HG03520 (cell line): Measurements from ENCODE around the gene MBIP.

Experiments used
- ATAC-seq: cut with Tn5 transposase; IDR thresholded peaks from one replicate; pipeline ENCODE4 v1.9.1; 2021; ENCODE audit warnings: mild to moderate bottlenecking, moderate library complexity; ENCODE audit not compliant: unreplicated experiment

The MBIP gene

DNA sequence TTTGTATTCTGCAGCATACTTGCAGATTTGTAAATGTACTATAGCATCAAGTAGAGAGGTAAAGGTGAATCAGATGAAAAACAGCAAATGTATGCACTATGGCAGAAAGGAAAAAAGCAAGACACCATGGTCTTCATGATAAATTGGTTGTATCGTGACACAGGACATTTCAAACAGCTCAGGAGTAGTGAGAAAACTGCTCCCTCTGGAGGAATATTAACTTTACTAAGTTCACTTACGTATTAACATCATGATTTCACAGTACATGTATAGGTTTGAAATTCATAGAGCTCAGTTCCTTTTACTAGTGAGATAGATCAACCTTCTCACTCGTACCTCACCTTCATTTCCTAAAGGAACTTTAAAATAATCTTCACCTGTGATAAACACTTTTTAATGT is 6.5 kb downstream of the MBIP start:
- no peak for ATAC-seq

DNA sequence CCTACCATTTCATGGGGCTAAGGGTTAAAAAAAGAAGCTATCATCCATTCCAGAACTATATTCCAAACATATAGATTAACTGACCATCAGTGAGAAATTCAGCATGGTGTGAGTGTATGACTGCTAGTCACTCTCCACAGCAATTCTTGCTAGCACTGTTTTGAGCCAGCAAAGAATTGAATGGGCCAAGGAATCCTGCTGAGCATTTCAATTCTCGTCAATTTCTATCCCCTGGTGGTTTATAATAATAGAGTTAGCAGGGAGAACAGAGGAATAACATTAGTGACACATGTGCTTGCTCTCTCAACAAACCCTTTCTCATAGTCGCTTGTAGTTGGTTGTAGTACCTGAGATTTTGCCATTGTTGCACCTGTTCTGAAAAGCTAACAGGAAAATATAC is 7.2 kb downstream of the MBIP start:
- no peak for ATAC-seq

DNA sequence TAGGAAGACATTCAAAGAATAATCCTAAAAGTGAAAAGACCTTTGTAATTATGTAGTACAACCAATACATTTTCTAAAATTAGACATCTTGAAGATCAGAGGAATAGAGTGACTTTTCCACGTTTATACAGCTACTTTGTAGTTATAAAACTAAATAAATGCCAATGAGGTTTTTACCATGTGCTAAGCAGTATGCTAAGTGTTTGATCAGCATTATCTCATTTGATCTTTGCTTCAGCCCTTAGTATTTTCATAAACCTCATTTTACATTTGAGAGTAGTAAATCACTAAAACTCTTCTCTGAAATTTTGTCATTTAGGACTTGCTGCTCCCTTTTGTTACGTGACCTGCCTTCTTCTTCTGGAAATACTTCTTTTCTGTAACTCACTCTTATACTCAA is 13.6 kb downstream of the MBIP start:
- ATAC-seq: no peak

DNA sequence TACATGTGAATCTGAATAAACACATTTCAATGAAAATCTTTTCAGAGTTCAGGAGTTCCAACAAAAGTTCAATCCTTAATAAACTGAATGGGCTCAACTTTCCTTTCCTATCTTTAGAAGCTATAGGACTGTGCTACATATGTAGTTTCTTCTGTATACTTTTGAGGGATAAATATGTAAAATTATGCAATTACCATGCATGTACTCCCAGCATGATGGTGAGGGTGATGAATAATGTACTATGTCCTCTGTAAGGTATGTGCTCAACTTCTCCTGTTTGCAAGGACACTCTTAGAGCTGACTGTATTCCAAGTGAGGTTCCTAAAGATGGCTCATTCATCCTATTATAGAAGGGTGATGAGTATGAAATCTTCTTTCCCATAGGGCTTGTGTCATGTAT is 15.5 kb downstream of the MBIP start:
- no peak for ATAC-seq

DNA sequence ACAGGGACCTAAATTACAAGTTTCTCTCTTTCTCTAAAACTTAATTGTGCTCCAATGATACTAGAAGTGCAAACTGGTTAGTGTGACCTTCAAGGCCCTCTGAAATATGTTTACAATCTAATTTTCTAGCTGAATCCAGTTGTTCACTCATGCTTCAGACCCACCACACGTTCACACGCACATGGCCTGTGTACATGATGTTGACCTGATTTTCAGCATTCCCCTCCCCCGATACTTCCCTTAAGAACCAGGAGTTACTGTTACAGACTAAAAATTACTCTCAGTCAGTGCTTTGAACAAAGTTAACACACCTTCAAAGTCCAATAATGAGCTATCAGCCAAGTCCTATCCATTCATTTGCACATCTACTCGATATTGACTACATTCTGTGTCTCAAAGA is 16.5 kb downstream of the MBIP start:
- no peak for ATAC-seq

DNA sequence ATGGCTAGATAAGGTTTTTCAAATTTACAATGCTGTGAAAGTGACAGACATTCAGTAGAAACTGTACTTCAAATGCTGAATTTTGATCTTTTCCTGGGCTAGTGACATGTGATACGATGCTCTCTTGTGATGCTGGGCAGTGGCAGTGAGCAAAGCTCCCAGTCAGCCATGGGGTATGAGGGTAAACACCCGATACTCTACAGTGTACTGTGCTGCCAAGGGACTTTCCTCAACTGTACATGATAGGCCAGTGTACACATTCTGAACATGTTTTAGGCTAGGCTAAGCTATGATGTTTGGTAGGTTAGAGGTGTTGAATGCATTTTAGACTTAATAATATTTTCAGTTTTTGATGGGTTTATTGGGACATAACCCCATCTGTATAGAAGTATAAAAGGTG is 17.6 kb downstream of the MBIP start:
- ATAC-seq: no peak

DNA sequence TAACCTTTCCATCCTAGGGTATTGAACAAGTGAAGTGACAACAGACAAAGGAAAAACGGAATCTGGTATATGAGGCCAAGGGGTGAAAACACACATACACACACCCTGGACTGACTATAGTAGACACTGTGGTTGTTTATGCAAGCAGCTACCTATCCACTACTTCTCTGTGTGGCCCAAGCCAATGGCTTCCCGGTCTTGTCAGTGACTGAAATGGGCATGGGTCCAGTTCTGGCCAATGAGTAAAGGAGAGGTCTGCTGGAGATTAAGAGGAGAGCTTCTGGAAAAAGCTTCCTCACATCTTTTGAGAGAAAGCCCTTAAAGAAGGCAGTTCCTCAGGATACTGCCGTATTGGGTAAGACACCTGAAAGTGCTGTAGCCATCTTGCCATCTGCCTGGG is 19.3 kb downstream of the MBIP start:
- no peak for ATAC-seq

DNA sequence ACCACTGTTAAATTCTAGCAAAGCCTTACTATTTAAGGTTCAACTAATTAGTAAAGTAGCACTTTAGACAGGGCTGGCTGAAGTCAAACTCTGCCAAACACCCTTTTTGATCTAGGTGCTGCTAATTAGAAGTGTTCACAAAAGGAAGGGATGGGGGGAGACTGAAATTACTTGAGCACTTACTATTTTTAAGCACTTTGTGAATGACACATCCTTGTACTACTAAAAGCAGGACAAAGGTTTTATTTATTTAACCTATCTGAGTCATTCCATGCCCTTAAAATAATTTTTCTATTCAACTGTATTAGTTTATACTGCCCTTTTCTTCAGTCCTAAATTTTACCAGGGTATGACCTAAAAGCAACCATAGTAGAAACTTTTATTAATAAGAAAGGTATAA is 20.1 kb downstream of the MBIP start:
- ATAC-seq: no peak

DNA sequence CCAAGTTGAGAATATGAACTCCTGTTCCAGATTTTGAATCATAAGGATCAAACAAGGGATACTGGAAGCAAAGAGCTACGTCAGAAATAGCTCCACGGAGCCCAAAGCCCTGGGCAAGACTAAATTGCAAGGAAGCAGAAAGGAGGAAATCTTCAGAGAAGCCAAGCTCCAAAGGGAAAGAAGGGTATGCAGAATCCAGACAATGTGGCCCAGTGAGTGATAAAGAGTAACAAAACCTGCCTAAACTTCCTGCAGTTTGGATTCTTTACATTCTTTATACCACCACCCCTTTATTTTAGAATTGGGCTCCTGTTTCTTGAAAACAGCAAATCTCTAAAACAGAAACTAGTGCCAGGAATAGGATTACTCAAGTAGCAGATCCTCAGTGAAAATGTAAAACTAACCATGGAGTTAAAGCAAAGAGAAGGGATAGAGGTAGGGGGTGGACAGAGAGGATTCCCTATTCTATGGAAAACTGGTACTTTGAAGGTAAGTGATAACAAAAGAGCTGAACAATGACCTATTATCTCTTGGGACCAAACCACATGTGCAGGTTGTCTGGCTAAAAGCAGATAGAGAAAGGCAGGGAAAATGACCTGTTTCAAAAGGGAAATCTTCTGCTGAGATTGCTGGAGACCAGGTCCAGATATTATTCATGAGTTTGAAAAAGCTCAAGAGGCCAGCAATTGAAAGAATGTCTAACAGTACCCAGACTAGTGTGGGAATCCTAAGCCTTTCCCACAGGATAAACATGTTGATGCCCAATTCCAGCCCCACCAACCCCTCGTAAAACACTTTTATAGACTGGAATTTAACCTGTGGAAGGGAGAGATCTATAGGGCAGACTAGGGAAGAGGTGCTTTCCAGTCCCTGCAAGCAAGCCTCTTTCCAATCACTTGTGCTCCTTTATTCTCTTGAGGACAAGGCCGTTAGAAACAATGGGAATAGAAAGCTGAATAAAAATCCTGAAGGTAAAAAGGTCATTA is 24.5 kb downstream of the MBIP start:
- ATAC-seq: no peak

DNA sequence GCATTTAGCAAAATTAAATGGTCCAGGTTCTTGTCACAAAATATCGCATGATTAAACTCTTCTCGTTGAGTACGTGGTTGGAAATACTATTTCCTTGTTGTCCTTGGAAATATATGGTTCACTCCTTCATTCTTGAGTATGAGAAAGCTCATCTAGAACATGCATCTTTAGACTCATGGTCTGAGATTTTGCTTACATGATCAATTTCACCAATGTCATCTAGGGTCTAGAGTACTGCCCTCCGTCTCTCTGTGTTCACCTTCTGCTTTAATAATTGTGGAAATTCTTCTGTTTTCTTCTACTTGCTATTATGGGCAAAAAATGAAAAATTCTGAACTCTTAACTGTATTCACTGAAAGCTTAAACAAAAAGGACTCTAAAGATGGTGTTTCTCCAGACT is 25.9 kb downstream of the MBIP start:
- ATAC-seq: no peak

DNA sequence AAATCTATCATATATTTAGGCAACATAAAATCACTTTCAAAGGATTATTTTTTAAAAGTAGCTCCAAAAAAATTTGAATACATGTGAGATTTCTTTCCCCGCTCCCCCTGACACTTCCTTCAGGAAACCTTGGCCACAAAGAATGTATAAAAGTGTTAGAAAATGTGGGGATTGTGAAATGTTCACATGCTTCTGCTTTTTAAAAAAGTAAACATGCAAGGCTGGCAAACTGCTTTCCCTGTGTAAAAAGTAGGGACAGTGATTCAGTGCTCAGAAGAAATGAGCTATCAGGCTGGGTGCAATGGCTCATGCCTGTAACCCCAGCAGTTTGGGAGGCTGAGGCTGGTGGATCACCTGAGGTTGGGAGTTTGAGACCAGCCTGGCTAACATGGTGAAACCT is 26.6 kb downstream of the MBIP start:
- ATAC-seq: no peak

DNA sequence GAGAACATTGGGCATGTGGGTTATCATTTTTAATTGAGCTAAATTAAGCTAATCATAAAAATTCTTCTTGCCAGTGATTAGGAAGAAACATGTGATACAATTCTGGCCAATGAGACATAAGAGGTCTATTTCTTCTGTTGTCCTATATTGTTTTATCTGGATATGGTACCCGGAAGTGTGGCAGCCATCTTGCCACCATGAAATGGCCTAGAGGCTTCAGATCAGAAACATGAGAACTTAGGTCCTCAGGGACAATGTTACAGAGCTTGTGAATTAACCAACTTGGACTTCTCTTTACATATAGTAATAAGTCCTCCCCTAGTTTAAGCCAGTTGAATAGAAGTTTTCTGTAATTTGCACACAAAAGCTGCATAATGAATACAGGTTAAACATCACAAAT is 30.5 kb downstream of the MBIP start:
- no peak for ATAC-seq

DNA sequence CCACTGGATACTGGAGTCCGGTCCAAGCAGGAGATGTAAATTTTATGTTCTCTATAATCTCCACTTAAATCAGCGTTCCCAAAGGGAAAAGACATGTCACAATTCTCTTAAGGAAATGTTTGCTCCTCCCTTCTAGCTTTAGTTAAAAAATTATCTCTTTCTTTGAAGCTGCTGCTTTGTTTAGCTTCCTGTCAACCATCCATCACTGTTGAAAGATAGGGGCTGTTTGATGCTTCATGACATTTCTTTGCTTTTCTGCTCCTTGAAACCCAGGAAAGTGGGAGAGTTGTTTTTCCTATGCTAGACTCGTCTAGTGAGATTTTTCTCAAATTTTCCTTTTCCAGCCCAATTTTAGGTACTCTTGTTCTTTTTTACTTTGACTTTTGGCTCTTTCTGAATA is 31.9 kb downstream of the MBIP start:
- ATAC-seq: no peak

DNA sequence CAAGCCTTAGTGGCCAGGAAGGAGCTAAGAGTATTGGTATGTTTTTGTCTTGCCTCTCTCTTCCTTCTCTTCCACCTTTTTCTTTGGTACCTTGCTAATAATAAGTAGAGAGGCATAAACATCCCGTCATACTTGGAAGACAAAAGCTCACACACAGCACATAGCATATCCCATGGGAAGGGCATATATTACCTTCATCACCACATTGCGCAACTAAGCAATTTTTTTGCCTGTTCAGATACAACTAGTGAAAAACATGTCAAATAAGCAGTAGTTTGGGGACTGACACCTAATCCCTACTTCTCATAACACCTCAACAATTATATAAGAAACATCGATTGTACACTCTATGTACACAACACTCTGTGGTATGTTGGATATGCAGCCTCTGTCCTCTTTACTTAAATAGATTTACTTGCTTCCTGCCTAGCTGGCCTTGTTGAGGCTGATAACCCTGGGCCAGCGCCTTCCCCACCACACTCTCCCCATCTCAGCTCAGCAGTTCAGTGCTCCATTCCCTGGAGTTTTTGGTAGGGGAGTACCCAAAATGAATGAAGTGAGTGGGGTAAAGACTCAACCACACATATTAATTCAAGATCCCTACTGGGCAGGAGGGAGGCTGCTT is 35.4 kb downstream of the MBIP start:
- no peak for ATAC-seq

DNA sequence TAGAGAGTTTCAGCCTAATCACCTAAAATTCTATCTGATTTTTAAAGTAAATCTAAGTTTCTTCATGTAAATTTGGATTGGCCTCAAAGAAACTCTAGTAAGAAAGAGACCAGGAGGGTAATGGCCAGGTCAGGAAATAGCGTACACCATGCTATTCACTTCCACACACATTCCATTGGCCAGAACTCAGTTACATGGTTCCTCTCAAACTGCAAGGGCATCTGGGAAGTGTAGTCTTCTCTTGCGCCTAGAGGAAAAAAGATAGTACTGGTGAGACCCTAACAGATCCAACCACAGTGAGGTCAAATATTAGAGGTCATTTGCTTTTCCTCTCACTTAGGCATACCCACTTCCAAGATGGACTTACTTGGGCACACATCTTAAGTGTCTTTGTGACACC is 39.1 kb downstream of the MBIP start:
- ATAC-seq: no peak

DNA sequence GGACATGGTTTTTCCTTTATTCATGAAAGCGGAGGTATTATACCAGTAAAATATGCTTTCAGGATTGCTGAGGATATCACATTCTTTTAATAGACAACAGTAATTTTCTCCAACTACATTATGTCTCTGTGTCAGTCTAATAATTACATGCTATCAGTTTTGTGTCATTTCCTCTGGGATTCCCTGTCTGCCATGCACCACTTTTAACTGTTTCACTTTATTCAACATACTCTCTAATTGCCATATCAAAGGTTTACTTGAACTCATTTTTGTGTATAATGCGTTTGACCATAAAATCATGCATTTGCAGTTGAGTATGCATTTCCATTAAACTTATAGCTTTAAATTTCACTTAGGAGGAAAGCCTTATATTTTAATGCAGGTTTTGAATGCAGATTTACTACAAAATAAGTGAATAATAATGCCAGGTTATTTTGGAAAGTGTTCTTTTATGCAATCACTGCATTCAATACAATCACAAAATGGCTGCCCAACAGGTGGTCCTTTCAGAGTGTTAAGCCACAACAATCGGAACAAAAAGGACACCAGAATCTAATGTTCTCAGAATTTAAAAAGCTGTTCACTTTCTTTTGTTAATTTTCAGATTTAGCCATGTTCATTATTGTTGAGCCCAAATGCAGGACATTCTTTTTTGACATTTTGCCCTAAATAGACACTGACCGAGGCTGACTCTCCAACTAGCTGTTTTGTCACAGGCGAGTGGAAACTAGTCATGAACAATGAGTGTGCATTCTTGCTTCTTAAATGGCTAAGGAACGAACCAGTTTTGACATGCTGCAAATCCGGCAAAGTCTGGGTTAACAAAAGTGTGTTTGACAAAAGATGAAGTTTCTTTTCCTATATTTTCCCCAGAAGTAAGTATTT is 40.9 kb downstream of the MBIP start:
- ATAC-seq: no peak

DNA sequence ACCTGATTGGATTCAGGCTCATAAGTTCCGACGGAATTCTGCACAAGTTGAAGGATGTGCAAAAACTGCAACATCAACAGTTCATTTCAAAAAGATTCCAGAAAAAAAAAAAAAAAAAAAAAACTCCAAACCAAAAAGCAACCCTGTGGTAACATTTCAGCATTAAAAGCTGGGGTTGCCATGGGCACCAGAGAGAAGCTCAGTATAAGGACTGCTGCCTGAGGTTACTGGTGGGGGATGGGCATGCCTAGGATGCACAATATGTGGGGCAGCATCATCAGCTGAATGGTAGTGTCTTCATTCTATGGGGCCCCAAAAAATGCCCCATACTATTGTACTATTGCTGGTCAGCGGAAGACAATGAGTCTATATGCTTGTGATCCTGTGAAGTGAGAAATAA is 44.7 kb downstream of the MBIP start:
- ATAC-seq: no peak

DNA sequence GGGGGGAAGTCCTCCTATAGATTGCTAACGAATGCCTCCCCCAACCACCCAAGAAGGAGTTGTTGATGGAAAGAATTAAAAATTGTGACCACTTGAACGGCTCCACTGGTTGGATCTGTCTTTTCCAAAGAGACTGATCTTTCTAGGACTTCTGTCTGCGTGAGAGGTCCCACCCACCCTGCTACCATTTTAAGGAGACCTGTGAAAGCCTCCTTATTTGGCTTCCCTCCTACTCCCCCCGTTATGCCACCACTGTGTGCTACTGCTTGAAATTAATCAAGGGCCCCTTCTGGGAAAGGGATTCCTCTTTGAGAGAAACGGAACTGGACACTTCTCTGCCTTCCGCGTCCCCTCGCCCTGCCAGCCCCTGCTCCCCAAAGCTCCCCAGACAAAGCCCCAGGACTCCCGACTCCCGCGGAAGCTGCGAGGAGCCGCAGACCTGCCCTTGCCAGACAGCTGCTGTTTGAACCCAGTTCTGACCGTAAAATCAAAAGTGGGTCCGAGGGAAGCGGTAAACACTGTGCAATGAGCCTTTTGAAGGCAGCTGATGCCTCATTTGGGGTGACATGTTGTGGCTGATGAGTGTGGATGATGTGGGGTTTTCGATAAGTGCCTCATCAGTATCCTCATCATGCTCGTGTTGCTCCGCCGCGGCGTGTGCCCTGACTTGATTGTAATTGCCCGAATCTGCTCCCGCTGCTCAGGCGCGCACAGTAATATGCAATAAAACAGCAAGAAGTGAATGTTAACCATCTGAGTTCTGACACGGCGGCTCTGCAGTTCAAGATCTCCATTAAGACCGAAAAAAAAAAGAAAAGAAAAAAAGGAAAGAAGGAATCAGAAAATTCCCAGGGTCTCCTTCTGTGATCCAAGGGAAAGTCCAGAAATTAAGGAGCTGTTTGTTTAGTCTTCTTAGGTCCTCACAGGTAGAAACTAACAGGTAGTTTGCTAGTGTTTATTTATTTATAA is 48.2 kb downstream of the MBIP start:
- ATAC-seq: no peak

DNA sequence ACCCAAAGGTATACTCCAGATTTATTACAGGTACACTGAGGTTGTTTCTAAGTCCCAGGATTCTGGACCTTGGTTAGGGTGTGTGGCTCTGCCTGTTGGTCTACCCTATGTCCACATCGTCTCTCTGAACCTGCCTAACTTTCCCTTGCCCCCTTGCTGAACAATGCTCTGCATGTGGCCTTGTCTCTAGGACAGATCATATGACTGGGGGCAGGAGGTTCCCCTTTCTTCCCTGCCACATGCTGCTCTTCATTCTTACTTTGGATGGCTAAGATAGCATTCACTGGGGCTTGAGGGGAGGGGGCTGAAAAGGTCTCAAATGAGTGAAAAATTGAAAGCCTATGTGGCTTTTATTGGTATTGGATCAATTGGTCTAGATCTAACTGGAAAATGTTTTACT is 49.2 kb downstream of the MBIP start:
- no peak for ATAC-seq

DNA sequence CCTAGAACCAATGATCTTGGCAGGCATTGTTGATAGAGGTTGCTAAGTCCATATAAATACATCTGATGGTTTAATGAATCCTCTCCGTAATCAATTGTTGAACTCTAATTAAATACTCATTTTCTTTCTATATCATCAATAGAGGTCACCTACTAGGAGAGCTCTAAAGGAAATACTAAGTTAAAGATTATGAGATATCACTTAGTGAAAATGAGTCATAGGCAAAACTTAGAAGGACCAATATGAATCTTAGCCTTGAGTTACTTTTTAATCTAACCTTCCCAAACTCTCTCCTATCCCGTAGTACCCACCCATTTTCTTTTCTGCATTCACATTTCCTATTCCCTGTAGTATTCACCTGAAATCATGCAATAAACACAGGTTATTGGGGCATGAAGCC is 50.2 kb downstream of the MBIP start:
- no peak for ATAC-seq
